Dermis blood vessel endothelial cell (primary cell): ENCODE measurements around the gene ISM1. TPM values are rescaled to one million over a fixed set of nuclear protein-coding genes. Genes with fewer than 3 reads are reported as not detected.

Experiments
- DNase-seq: peaks from one replicate; pipeline ENCODE4 v3.0.0; 2010
- total RNA-seq: library from RNA; depleted of rRNA; stranded (reverse); fragments of >200 nt; gene quantifications from 2 replicates; pipeline ENCODE4 v1.2.3, GENCODE V29; 2014

ISM1 gene
- total RNA-seq, 1 donor from 2014 or later: 0.17 TPM

DNA sequence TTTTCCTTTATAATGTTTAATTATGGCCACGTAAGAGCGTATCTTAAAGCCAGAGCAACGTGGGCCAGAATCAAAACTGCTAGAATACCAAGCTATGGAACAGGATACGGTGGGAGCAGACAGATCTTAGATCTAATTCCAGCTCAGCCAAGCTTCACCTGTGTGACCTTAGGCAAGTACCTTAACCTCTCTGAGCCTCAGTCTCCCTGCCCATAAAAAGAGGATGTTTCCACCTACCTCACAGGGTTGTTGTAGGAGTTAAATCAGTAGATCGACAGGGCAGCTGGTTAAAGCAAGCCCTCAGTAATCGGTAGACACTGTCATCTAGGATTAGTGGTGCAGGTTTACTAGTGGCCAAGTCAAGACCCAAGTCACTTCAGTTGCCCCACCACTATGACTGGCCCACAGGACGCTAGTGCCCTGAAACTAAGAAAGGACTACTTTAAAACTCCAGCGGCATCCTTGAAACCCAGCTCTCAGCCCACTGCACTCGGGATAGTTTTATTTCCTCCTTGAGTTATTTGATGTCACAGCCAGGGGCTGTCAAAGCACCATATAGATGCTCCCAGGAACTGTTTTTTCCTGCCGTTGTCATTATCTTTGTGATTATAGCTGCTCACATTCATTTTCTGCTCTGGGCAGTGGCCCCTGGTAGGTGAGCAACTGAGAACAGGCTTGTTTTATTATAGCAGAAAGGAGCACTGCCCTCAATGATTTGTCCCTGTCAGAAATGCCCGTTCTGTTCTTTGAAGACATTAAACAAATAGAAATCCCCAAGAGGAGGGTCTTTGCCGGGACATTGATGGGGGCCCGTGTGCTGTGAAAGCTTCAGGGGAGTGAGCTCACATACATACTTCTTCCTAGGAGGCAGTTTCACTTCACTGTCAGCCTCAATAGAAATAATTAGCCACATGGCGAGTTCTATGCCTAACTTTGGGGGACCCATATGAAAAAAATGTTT is 63.1 kb downstream of the ISM1 start:
- DNase-seq: no peak

DNA sequence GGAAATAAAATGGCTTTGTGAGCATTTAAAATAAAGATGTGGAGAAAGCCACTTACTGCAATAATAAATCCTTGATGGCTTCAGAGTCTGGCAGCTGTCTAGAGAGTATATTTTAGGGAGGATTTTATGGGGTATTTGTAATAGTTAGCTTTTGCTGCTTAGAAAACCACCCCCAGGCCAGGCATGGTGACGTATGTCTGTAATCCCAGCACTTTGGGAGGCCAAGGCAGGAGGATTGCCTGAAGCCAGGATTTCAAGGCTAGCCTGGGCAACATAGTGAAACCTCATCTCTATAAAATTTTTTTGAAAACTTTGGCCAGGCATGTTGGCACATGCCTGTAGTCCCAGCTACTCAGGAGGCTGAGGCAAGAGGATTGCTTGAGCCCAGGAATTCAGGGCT is 63.8 kb downstream of the ISM1 start:
- no peak for DNase-seq

DNA sequence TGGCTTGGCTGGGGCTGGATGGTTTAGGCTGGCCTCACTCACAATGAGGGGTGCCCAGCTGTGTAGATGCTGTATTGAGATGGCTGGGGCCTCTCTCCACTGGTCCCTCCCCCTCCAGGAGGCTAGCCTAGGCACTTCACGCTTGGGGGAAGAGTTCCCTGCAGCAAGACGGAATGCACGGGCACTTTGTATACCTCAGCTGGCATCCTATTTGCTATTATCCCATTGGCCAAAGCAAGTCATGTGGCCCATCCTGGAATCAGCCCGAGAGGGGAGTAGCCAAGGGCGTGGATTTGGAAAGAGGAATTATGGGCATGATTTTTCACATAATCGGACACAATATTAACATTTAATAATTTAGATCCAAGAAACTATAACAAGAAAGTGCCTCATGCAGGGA is 64.3 kb downstream of the ISM1 start:
- no peak for DNase-seq

DNA sequence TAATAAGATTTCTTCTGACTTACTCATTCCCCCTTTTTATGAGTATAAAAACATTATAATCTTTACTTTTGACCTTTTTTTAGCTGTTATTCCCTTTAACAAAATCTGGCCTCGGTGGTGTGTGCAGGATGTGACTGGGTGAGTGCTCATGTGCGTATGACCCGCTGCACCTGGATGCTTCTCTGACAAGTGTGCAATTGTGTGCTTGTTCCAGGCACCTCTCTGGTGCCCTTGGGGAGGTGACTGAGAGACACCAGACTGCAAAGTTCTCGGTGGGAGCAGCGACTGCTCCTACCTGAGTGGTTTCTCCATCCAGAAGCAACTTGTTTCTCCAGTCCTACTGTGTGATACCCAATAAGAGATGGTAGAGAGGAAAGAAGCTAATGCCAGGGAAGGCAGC is 65.0 kb downstream of the ISM1 start:
- no peak for DNase-seq

DNA sequence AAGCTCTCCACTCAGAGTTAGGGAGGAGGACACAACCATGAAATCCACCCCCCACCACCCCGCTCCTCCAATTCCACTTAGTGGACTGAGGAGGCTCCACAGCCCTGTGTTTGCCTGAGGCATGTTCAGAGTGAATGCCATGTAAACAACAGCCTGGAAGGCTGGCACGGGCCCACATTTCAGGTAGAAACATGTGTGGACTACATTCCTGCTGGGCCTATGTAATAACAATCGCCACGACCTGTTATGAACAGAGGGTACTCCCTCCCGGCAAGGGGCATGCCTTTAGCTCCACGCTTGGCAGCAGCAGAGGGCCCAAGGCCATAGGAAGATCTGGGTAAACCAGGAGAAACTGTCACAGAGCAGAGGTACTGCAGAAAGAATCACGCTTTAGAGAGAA is 65.5 kb downstream of the ISM1 start:
- no peak for DNase-seq

DNA sequence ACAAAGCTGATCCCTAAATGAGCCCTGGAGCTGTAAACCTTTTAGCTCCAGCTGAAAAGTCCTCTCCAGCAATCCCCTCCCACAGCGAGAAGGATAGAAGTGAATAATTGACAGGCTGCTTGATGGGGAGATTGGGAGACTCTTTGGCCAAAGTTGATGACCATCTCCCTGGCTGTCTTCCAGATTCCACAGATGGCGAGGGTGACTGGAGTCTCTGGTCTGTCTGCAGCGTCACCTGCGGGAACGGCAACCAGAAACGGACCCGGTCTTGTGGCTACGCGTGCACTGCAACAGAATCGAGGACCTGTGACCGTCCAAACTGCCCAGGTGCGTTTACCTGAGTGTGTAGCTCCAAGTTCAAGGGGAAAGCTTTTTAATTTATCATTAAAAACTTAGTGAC is 67.3 kb downstream of the ISM1 start:
- DNase-seq: no peak

DNA sequence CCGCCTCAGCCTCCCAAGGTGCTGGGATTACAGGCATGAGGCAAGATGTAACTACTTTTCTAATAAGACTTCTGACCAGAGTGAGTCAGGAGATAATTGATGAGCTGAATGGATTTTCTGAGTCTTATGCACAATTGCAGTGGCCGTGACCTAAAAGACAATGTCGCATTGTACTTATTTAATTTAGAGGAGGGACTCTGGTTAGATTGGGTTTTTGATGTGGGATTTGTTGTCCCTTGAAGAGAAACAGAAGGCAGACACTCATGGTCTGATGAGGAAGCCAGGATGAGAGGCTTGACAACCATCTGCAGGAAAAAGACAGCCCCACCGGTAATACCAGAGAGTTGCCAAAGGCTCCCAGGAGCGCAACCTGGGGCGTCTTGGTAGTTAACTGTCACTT is 68.0 kb downstream of the ISM1 start:
- no peak for DNase-seq

DNA sequence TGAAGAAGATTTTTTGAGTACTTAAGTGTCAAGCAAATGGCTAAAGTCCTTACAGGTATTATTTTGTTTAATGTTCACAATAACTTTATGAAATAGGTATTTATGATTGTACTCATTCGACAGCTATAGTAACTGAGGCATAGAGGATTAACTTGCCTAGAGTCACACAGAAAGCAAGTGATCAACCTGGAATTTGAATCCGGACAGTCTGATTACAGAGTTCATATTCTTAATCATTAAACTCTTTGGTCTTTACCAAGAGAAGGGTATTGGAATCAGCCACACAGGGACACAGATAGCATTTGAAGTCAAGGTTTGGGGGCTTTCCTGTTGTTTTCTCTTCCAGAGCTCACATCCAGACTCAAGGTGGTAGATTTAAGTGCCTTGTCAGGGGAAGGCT is 69.7 kb downstream of the ISM1 start:
- DNase-seq: no peak

DNA sequence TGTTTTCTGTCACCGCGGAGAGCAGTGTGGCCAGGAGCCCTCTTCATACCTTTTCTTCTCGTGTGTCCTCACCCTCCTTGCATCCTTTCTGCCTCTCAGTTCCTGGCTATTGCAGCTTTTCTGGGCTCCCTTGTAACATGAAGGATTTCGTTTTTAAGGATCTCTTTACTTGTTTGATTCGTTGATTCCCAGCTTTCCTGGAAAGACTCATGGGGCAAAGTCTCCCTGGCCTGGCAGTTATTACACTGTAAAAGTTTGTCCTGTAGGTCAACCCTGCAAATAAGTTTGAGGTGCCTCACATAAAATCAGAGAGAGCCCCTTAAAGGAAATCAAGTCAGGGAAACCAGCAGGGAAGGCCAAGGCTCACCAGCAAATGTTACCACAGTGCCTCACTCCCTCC is 70.1 kb downstream of the ISM1 start:
- no peak for DNase-seq

DNA sequence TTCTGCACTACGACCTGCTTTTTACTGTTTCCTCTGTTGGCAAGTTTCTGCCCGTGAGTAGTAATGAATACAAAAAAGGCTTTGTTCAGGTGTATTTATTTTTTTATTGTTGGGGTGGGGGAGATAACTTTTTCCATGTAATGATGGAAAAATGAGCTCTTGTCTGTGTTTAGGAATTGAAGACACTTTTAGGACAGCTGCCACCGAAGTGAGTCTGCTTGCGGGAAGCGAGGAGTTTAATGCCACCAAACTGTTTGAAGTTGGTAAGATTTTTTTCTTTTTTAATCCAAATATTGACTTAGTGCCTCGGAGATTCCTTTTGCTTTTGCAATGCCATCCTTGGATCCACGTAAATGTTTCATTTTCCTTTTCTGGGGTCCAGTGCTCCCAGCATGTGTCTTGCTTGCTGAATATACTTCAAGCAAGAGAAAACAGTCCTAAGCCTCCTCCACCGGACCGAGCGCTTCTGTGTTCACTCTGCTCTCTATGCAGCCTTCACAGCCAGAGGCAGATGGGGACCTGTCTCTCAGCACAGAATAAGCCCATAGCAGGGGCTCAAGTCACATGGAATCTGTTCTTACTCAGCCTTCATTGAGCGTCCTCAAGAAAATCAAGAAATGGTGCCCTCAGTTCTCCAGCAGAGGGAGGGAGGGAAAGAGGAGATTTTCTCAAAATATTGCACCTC is 71.3 kb downstream of the ISM1 start:
- DNase-seq: no peak

DNA sequence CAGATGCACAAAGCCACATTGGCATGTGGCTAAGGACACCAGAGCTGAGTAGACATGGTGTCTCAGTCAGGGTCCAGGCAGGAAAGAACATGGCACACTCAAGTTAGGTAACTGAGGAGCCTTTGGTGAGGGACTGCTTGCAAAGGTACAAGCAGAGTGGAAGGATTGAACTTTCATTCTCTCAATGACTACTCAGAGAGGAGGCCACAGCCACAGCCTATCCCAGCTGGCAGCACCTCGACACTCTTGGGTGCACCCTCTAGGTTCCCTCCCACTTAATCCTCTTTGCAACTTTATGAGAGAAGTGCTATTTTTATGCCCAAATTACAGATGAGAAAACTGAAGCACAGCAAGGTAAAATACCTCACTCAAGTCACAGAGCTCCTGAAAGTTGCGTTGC is 73.4 kb downstream of the ISM1 start:
- DNase-seq: no peak

DNA sequence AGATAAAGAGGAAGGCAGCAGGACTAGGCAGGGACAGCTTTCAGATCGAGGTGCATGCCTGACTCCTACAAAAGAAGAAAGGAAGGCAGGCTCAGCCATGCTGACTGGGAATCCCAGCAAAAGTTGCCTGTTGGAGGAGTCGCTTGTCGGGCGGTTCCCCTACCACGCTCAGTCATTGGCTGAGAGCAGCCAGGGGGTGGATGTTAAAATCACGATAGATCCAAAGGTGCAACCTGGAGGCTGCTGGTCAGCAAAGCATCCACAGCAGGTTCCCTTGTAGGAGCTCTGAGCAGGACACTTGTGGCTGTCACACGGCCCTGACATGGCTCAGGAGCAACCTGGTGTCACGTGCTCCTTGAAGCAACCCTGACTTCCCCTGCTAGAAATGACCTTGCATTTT is 74.6 kb downstream of the ISM1 start:
- DNase-seq: no peak

DNA sequence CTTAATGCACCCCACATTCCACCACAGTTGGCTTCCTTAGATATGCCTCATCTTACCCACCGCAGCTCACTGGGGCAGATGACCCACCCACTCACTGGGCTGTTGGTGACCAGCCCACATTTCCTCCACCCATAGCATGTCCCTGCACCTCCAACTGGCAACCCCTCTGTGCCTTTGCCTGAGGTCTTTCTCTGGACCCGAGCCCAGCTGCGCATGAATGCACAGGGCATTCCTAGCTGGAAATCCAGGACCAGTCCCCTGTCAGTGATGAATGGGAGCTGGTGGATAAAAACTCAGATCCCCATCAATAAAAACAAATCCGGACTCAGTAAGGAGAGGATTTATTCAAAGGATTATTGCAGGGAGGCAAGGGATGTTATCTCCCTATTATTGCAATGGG is 75.0 kb downstream of the ISM1 start:
- no peak for DNase-seq

DNA sequence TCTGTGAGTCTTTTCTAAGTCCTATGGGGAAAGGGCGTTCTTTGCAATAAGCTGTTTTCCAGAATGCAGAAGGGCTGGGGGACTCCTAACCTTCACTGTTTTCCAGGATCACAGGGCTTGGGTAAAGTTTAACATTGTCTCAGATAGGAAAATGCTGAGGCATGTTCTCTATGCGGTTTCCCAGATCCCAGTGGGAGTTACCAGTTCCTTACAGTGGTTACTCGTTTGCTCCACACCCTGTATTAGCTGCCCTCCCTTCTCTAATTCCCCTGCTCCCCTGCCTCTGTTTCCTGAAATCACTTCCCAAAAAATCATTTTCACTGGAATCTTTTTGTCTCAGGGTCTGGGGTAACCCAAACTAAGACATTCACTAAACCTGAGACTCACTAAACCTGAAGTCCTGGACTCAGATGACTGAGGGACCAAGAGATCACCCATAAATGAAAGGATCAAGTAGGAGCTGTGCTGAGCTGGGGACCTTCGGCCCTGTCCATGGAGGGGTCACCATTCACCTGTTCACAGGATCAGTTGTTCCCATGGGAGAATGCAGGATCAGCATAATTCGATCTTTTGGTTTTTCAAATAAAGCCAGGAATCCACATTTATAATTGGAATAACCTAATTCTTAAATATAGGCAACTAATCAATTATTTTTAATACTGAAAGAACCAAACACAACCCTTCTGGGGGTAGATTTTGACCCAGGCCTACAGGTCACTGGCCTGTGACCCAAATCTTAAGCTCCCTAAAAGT is 76.2 kb downstream of the ISM1 start:
- no peak for DNase-seq

DNA sequence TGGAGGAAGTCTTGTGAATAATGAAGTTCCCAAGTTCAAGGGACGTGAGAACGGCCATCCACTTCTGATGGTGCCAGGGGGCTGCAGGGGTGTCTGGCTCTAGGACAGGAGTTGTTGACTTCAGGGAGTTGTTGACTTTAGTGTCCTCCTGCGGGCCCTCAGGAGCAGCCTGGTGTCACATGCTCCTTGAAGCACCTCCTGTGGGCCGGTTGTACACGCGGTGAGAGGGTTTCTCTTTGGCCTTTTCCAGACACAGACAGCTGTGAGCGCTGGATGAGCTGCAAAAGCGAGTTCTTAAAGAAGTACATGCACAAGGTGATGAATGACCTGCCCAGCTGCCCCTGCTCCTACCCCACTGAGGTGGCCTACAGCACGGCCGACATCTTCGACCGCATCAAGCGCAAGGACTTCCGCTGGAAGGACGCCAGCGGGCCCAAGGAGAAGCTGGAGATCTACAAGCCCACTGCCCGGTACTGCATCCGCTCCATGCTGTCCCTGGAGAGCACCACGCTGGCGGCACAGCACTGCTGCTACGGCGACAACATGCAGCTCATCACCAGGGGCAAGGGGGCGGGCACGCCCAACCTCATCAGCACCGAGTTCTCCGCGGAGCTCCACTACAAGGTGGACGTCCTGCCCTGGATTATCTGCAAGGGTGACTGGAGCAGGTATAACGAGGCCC is 77.8 kb downstream of the ISM1 start:
- DNase-seq: no peak

DNA sequence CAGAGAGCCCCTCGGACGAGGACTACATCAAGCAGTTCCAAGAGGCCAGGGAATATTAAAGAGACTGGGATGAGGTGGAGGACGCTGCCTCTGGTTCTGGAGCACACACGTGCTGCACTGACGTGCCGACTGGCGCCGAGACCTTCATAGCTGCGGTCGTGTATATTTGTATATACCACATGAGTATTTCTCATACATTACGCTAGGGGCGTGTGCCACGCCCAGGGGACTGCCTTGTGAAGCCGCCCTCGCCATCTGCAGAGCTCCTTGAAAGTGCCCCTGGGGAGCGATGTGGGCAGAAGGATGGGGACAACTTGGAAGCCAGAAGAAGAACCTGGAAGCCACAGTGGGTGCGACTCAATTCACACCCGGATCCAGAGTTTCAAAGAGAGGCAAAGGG is 78.3 kb downstream of the ISM1 start:
- DNase-seq: no peak

DNA sequence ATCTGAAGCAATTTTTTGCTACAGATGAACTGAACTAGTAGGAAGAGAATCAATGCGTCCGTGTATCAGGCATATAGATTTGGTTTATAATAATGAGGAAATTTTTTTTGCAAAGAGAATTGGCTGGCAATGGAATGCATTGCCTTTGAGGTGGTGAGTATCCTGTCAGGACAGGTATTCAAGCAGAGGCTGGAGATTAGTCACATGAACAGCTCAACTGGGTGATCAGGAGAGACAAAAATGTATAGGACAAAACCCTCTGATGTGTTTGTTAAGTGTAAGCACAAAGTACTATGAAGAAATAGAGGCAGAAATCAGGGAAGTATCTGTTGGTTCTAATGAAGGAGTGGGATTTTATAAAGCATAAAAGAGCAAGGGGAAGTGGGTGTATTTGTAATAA is 80.5 kb downstream of the ISM1 start:
- no peak for DNase-seq

DNA sequence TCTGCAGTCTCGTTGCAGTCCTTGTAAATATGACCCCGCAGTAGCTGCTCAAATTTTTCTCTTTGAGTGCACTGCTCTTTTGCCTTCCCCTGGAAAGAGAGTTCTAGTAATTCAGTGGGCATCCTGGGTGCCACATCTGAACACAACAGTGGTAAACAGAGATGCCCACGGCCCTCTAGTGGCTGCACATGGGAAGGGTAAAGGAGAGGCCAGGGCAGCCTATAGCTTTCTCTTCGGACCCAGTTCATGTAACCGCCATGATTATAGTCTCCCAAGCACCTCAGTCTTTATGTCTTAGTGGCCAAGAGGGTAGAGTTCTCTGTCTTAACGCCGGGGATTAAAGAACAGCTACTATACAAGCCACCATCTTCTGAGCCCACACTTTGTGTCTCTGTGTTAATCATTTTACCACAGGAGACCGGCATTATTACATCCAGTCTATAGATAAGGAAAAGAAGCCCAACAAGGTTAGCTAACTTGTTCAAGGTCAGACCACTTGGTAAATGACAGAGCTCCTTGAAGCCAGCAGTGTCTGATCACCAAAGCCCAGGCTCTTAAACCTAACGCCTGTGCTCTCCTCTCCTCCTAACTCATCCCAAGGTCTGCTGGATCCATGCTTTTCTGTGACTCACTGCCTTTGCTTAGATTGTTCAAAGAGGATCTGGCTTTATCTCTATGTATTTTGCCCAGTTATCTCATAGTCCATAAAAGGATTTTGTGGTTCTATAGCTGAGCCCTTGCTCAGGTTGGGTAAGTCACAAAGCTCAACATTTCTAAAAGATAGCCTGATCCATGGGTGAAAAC is 81.8 kb downstream of the ISM1 start:
- DNase-seq: peak; percentile 58

DNA sequence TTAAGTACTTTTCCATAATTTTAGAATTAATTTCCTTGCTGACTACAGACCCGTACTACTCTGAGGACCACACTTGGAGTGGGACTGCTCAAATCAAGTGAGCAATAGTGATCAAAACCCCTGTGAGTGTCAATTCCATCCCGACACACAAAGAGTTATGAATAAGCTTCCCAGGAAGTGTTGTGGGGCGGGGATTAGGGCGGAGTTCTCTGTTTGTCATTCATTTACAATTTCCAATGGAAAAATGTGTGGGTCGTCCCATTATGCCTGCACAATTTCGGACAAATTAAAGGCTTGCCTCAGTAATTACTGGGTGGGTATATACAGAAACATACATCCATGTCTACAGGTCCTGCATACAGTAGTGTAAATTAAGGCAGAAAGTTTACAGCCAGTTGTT is 84.2 kb downstream of the ISM1 start:
- DNase-seq: peak; percentile 20

DNA sequence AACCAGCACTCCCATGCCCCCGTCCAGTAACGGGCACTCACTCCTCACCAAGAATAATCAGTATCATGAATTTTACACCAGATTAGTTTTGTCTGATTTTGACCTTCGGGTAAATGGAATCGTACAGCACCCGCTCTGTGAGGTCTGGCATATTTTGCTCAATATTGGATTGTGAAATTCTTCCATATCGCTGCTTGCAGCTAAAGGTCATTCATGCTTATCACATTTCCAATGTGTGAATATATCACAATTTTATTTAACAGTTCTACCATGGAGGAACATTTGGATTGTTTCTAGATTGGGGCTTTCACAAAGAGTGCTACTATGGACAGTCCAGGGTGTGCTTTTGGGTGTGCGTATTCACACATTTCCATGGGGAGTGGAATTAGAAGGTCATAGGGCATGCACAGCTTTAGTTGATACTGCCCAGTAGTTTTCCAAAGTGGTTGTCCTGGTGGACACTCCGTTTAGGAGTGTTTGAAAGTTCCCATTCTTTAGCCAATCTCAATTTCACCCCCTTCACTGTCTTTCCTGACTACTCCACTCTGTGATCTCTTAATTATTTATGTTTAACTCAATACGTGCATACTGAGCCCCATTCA is 86.6 kb downstream of the ISM1 start:
- no peak for DNase-seq

DNA sequence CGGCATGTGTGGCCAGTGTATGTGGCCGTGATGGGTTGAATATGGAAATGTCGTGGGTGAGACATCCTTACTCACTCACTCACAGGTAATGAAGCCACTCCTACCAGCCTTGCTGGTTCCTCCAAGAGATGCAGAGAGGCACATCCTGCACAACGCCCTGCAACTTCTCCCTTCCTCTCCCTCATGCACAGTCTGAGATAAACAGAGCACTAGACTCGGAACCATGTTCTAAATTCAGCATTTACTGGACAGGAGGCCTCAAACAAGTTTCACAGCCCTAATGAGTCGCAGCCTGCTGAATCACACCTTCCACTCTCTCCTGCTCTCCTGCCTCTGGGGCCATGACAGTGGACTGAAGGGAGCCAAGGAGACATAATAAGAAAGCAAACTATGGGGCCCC is 91.2 kb downstream of the ISM1 start:
- no peak for DNase-seq

DNA sequence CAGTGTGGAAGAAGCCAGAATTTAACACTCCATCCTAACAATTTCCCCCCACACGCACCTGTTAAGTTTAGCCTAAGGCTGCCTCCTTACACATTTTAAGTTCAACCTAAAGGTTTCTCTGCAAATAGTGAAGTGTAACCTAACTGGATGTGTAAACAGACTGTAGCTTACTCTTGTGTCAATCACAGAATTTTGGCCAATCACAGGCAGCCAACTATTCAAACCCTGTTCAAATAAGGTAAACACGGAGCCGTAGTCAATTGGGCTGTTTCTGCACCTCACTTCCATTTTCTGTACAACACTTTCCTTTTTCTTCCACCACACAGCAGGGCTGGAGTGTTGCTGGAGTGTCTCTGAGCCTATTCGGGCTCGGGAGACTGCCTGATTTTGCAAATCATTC is 92.1 kb downstream of the ISM1 start:
- no peak for DNase-seq
